GM21526 (cell line): ENCODE data around the gene OR2L8.

ENCODE experiments used
- ATAC-seq: cut with Tn5 transposase; IDR thresholded peaks from one replicate; pipeline ENCODE4 v1.9.1; 2021; ENCODE audit warnings: moderate library complexity; ENCODE audit not compliant: unreplicated experiment, low FRiP score

OR2L8 gene

GRCh38 chr1:247966532-247967204 is 18.0 kb downstream of the OR2L8 start:
- peak; percentile 89 for ATAC-seq

DNA sequence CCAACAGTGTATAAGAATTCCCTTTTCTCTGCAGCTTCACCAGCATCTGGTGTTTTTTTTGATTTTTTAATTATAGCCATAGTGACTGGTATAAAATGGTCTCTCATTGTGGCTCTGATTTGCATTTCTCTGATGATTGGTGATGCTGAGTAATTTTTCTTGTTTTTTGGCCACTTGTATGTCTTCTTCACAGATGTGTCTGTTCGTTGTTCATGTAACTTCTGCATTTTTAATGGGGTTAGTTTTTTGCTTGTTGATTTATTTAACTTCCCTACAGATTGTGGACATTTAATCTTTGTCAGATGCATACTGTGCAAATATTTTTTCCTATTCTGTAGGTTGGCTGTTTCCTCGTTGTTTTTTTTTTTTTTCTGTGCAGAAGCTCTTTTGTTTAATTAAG is 44.3 kb downstream of the OR2L8 start:
- ATAC-seq: no peak

DNA sequence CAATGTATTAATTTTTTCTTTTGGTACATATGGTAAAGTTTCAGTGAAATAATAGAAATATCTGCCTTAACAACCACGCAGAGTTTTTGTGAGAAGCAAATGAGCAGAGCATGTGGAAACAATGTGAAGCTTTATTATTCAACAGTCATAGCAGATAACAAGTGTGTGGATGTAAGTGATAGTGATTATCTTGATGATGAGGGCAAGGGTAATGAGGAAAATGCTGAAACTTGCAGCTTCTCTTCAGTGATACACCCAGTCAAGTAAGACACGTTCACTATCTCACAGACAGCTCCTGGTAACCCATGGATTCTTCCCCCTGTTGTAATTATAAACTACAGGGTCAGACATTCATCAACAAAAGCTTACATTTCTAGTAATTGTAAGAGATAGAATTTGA is 50.2 kb downstream of the OR2L8 start:
- ATAC-seq: no peak
